ENCODE data around the gene MPI. TPM values are rescaled to one million over a fixed set of nuclear protein-coding genes. Genes with fewer than 3 reads are reported as not detected.

Gene MPI
- total RNA-seq, 3 donors from 2014 or later (not counting 1 experiment from before 2014, with no cell fraction given) = 15.7 to 20.4 (median 18.8) TPM

DNA sequence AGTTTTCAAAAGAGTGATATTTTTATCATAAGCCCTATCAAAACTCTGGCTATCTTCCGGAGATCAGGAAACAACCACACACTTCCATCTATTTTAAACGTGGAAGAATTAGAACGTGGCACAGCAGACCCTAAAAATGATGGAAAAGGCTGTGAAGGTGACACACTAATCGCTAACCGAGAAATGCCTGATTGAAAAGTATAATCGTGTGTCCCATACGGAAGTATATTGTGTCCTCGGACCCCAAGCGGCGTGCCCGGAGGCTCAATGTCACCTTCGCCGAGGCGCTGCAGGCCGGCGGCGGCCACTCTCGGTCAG lies 47.4 kb downstream of the MPI start:
- H3K27ac ChIP-seq (ENCODE audit: low read length) = peak overlapping the region; percentile 83
- ATAC-seq = no peak

DNA sequence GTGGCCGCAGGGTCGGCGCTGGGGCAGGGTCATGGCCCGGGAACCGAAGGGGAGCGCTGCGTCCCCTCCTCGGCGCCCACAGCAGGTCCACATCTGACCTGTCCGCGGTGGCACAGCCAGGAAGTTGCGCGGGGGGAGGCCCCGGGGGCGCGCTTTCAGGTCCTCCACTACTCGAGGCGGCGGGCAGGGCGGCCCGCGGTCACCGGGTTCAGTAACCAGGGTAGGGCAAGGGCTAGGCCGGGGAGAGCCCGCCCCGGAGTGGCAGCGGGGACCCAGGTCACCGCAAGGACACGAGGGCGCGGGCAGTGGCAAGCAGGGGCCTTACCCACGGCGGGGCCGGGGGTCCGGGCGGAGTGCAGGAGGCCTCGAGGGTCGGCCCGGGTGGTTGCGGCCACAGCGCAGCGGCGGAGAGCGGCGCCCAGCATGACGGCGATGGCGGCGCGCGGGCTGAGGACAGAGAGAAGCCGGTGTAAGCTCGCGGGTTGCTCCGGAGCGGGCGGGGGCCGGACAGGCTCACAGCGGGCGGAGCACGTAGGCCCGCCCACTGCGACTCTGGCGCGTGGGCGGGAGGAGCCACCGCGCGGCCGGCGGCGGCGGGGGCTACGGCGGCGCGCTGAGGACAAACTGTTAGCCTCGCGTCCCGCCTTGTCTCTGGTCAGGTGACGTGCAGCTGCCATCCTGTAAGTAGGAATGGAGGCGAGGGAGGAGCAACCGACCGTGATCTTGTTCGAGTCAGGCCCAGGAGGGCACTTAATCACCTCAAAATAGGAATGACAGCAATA lies 47.9 kb downstream of the MPI start, which contains the start of gene COX5A:
Gene COX5A (minus strand): TSS at position 484 of the 782 bp plus-strand sequence. CDS start 59 bp downstream, at position 425.
- ATAC-seq (peak; percentile 94 to 99 (median 96)), DNase-seq (peak; percentile 90 to 96)
- Mint-ChIP-seq H3K4me3 (peak within 1 kb of the TSS; percentile 93), H3K36me3 (no peaks in the 10 kb centered on the region), H3K4me1 (peaks cover 23 to 28% of the 10 kb centered on the region in 2 donors), H3K27ac (peak within 1 kb of the TSS; percentile 84 to 85), H3K9me3 (no peaks in the 10 kb centered on the region), H3K27me3 (ENCODE audit: low read depth in 2 of 2) (no peaks in the 10 kb centered on the region)
- H3K4me3 ChIP-seq (ENCODE audit: low read length) = peak within 1 kb of the TSS; percentile 90
- H3K9me3 ChIP-seq (ENCODE audit: control insufficient read depth, insufficient read depth, low read length) = no peaks in the 10 kb centered on the region
- H3K36me3 ChIP-seq (ENCODE audit: control insufficient read depth, insufficient read depth, low read length) = peaks cover 2% of the 10 kb centered on the region
- WGBS (ENCODE audit: insufficient coverage) = under 1% methylated on average over 85 of the region's 85 CpGs
- intact Hi-C loops (cut with micrococcal nuclease) = loop anchor here (2.0 to 5.0 kb wide), 2 partner anchors 31 to 150 kb away; partner anchors contain the start of gene FAM219B
- TF ChIP-seq, protein P1, sequence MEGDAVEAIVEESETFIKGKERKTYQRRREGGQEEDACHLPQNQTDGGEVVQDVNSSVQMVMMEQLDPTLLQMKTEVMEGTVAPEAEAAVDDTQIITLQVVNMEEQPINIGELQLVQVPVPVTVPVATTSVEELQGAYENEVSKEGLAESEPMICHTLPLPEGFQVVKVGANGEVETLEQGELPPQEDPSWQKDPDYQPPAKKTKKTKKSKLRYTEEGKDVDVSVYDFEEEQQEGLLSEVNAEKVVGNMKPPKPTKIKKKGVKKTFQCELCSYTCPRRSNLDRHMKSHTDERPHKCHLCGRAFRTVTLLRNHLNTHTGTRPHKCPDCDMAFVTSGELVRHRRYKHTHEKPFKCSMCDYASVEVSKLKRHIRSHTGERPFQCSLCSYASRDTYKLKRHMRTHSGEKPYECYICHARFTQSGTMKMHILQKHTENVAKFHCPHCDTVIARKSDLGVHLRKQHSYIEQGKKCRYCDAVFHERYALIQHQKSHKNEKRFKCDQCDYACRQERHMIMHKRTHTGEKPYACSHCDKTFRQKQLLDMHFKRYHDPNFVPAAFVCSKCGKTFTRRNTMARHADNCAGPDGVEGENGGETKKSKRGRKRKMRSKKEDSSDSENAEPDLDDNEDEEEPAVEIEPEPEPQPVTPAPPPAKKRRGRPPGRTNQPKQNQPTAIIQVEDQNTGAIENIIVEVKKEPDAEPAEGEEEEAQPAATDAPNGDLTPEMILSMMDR (IDR thresholded peaks at IDR 0.05) = no peak
- peak within 1 kb of the TSS; percentile 83 for H3K27ac ChIP-seq (ENCODE audit: low read length)
- no peaks in the 10 kb centered on the region for H3K27me3 ChIP-seq (ENCODE audit: control insufficient read depth, insufficient read depth, low read length)
- peaks cover 20% of the 10 kb centered on the region for H3K4me1 ChIP-seq (ENCODE audit: control insufficient read depth, insufficient read depth, low read length)

More for the DNA sequence above, 47.4 kb downstream of the MPI start:
- no peak for DNase-seq
- no peaks in the 10 kb centered on the region for H3K27me3 Mint-ChIP-seq (ENCODE audit: low read depth in 2 of 2)
- intact Hi-C loops (cut with micrococcal nuclease) = loop anchor here (5.0 kb wide), 1 partner anchor 150 kb away; no protein-coding TSS in a partner anchor
- TF ChIP-seq, protein P1 (IDR thresholded peaks at IDR 0.05) = no peak
- Histone ChIP-seq H3K9me3 (ENCODE audit: control insufficient read depth, insufficient read depth, low read length) (no peaks in the 10 kb centered on the region), H3K4me3 (ENCODE audit: low read length) (peak overlapping the region; percentile 90), H3K36me3 (ENCODE audit: control insufficient read depth, insufficient read depth, low read length) (peaks cover 2% of the 10 kb centered on the region), H3K27me3 (ENCODE audit: control insufficient read depth, insufficient read depth, low read length) (no peaks in the 10 kb centered on the region), H3K4me1 (ENCODE audit: control insufficient read depth, insufficient read depth, low read length) (peaks cover 20% of the 10 kb centered on the region)
- 0% methylated on average over 18 of the region's 18 CpGs for WGBS (ENCODE audit: insufficient coverage)
- H3K4me1 Mint-ChIP-seq = peaks cover 23 to 28% of the 10 kb centered on the region in 2 donors
- H3K27ac Mint-ChIP-seq = peak overlapping the region; percentile 84 to 85
- no peaks in the 10 kb centered on the region for H3K9me3 Mint-ChIP-seq
- peak overlapping the region; percentile 93 for H3K4me3 Mint-ChIP-seq
- H3K36me3 Mint-ChIP-seq = no peaks in the 10 kb centered on the region

DNA sequence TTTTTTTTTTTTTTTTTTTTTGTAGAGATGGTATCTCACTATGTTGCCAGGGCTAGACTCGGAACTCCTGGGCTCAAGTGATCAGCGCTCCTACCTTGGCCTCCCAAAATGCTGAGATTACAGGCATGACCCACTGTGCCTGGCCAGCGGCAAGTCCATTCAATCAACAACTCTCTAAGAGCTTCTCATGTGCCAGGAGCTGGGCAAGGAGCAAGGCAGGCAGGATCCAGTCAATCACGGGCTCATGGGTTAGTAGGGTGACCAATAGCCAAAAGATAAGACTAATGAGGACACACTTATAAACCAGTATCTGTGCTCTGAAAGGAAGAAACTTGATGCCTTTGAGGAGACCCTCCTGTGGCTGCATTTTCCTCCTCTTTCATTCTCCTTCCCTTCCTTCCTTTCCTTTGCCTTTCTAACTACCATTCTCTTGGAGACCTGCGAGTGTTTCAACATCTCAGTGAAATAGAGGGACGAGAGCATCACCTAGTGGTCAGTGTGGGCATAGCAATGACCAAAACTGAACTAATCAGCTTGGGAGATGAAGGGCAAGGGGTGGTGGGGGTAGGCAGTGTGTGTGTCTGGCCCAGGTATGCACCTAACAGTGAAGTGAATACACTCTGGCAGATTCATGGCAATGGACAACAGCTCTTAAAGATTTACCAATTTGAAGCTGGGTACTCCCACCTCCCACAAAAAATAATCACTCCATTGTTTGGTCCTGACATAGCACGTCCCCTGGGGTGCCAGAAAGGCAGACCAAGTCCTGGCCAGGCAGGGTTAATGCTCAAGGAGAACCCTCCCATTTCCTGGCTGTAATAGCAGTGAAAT lies 60.5 kb downstream of the MPI start:
- intact Hi-C loops (cut with micrococcal nuclease) = loop anchor here (1.0 to 5.0 kb wide), 4 partner anchors 150 to 578 kb away; no protein-coding TSS in a partner anchor
- 58% methylated on average over 7 of the region's 7 CpGs for WGBS (ENCODE audit: insufficient coverage)

More for the DNA sequence above, 60.5 kb downstream of the MPI start:
- H3K27me3 Mint-ChIP-seq (ENCODE audit: low read depth in 2 of 2) = peaks cover 0 to 4% of the 10 kb centered on the region in 2 donors
- no peaks in the 10 kb centered on the region for H3K4me1 ChIP-seq (ENCODE audit: control insufficient read depth, insufficient read depth, low read length)
- no peak overlapping the region for H3K27ac Mint-ChIP-seq
- no peaks in the 10 kb centered on the region for H3K9me3 ChIP-seq (ENCODE audit: control insufficient read depth, insufficient read depth, low read length)
- no peaks in the 10 kb centered on the region for H3K36me3 ChIP-seq (ENCODE audit: control insufficient read depth, insufficient read depth, low read length)
- H3K27me3 ChIP-seq (ENCODE audit: control insufficient read depth, insufficient read depth, low read length) = no peaks in the 10 kb centered on the region
- H3K4me3 Mint-ChIP-seq = no peak overlapping the region
- H3K36me3 Mint-ChIP-seq = no peaks in the 10 kb centered on the region
- TF ChIP-seq, protein P1 (IDR thresholded peaks at IDR 0.05) = peak; percentile 91
- DNase-seq (peak; percentile 69 to 90), ATAC-seq (peak; percentile 88 to 99 (median 97))
- no peaks in the 10 kb centered on the region for H3K9me3 Mint-ChIP-seq
- H3K4me1 Mint-ChIP-seq = peaks cover 0 to 4% of the 10 kb centered on the region in 2 donors
- no peak overlapping the region for H3K27ac ChIP-seq (ENCODE audit: low read length)
- H3K4me3 ChIP-seq (ENCODE audit: low read length) = no peak overlapping the region

Measured in natural killer cell (primary cell).